GM21447 (cell line): ENCODE results near the gene SFXN2.
"Not testable (repeated sequence)": the region's sequence is repeated elsewhere in the genome, so short reads cannot be mapped to it uniquely, and the experiment has no call there.

Experiments used
- ATAC-seq: cut with Tn5 transposase; IDR thresholded peaks from one replicate; pipeline ENCODE4 v1.9.1; 2021; ENCODE audit not compliant: unreplicated experiment

Gene SFXN2

GRCh38 chr10:102679596-102679995 is 34.8 kb upstream of the SFXN2 start:
- no peak for ATAC-seq

GRCh38 chr10:102681696-102682095 is 32.7 kb upstream of the SFXN2 start:
- ATAC-seq = no peak

GRCh38 chr10:102682416-102682815 is 32.0 kb upstream of the SFXN2 start:
- no peak for ATAC-seq

- no peak for ATAC-seq
Measured at GRCh38 chr10:102682981-102683380, 31.5 kb upstream of the SFXN2 start.

- ATAC-seq = no peak
Measured at GRCh38 chr10:102683736-102684135, 30.7 kb upstream of the SFXN2 start.

- ATAC-seq = no peak
Measured at GRCh38 chr10:102691285-102692066, 23.0 kb upstream of the SFXN2 start.

GRCh38 chr10:102695401-102695800 is 19.0 kb upstream of the SFXN2 start:
- ATAC-seq = not testable (repeated sequence)

- ATAC-seq = no peak
Measured at GRCh38 chr10:102696736-102697135, 17.7 kb upstream of the SFXN2 start.

GRCh38 chr10:102698894-102699293 is 15.5 kb upstream of the SFXN2 start:
- ATAC-seq = no peak

GRCh38 chr10:102701272-102701671 is 13.2 kb upstream of the SFXN2 start:
- no peak for ATAC-seq

- ATAC-seq = no peak
Measured at GRCh38 chr10:102701796-102702195, 12.6 kb upstream of the SFXN2 start.

GRCh38 chr10:102702742-102703141 is 11.7 kb upstream of the SFXN2 start:
- no peak for ATAC-seq

- ATAC-seq = no peak
Measured at GRCh38 chr10:102704915-102705314, 9.5 kb upstream of the SFXN2 start.

- no peak for ATAC-seq
Measured at GRCh38 chr10:102705531-102705930, 8.9 kb upstream of the SFXN2 start.

GRCh38 chr10:102710609-102711008 is 3.8 kb upstream of the SFXN2 start:
- no peak for ATAC-seq

- no peak for ATAC-seq
Measured at GRCh38 chr10:102712089-102712488, 2.3 kb upstream of the SFXN2 start.

- no peak for ATAC-seq
Measured at GRCh38 chr10:102712843-102713538, 1.4 kb upstream of the SFXN2 start.

GRCh38 chr10:102713539-102713813 is 960 bp upstream of the SFXN2 start:
- peak; percentile 38 for ATAC-seq

GRCh38 chr10:102713814-102714620 is 419 bp upstream of the SFXN2 start, which contains the start of gene ARL3:
TSS of gene ARL3 (minus strand) at chr10:102714397. CDS start at chr10:102714275, 122 bp downstream.
- ATAC-seq = peak; percentile 76

- no peak for ATAC-seq
Measured at GRCh38 chr10:102715880-102716279, 1.4 kb downstream of the SFXN2 start.

GRCh38 chr10:102716900-102717565 is 2.6 kb downstream of the SFXN2 start:
- ATAC-seq = not testable (repeated sequence)
